ENCODE data around the gene GALNT18. TPM values are rescaled to one million over a fixed set of nuclear protein-coding genes. Genes with fewer than 3 reads are reported as not detected.

GALNT18 gene
- total and polyA plus RNA-seq, 4 donors = 2.1 to 11.0 (median 3.8) TPM

- H3K4me1 ChIP-seq (ENCODE audit: control insufficient read depth in 4 of 4, insufficient read depth in 4 of 4, low read length in 3 of 4) = peaks cover 0 to 3% (median 0%) of the 10 kb centered on the region in 4 donors
- no peak overlapping the region for H3K4me3 ChIP-seq (ENCODE audit: low read depth in 1 of 3, low read length in 3 of 3)
- WGBS = 92% methylated on average over 4 of the region's 4 CpGs
- no peaks in the 10 kb centered on the region for H3K36me3 ChIP-seq (ENCODE audit: control insufficient read depth in 4 of 4, insufficient read depth in 3 of 4, low read depth in 1 of 4, low read length in 3 of 4)
- H3K27me3 ChIP-seq (ENCODE audit: control insufficient read depth in 4 of 4, insufficient read depth in 4 of 4, low read length in 3 of 4) = no peaks in the 10 kb centered on the region
- no peak for DNase-seq (ENCODE audit: low spot score)
- H3K9me3 ChIP-seq (ENCODE audit: control insufficient read depth in 4 of 4, low read length in 3 of 4) = no peaks in the 10 kb centered on the region
- TF ChIP-seq GABPA (IDR thresholded peaks at IDR 0.05 in 1 of 2, conservative IDR thresholded peaks at IDR 0.05 in 1 of 2) = no peak
- no peak for TF ChIP-seq HNF4A (conservative IDR thresholded peaks at IDR 0.05)
- TF ChIP-seq RXRA (IDR thresholded peaks at IDR 0.05) = no peak
- TF ChIP-seq, protein P1, sequence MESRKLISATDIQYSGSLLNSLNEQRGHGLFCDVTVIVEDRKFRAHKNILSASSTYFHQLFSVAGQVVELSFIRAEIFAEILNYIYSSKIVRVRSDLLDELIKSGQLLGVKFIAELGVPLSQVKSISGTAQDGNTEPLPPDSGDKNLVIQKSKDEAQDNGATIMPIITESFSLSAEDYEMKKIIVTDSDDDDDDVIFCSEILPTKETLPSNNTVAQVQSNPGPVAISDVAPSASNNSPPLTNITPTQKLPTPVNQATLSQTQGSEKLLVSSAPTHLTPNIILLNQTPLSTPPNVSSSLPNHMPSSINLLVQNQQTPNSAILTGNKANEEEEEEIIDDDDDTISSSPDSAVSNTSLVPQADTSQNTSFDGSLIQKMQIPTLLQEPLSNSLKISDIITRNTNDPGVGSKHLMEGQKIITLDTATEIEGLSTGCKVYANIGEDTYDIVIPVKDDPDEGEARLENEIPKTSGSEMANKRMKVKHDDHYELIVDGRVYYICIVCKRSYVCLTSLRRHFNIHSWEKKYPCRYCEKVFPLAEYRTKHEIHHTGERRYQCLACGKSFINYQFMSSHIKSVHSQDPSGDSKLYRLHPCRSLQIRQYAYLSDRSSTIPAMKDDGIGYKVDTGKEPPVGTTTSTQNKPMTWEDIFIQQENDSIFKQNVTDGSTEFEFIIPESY (IDR thresholded peaks at IDR 0.05) = no peak
- no peak for TF ChIP-seq TAF1 (conservative IDR thresholded peaks at IDR 0.05)
- TF ChIP-seq NR2F2 (IDR thresholded peaks at IDR 0.05) = no peak
- TF ChIP-seq FOXA1 (IDR thresholded peaks at IDR 0.05) = no peak
- TF ChIP-seq, protein P2, sequence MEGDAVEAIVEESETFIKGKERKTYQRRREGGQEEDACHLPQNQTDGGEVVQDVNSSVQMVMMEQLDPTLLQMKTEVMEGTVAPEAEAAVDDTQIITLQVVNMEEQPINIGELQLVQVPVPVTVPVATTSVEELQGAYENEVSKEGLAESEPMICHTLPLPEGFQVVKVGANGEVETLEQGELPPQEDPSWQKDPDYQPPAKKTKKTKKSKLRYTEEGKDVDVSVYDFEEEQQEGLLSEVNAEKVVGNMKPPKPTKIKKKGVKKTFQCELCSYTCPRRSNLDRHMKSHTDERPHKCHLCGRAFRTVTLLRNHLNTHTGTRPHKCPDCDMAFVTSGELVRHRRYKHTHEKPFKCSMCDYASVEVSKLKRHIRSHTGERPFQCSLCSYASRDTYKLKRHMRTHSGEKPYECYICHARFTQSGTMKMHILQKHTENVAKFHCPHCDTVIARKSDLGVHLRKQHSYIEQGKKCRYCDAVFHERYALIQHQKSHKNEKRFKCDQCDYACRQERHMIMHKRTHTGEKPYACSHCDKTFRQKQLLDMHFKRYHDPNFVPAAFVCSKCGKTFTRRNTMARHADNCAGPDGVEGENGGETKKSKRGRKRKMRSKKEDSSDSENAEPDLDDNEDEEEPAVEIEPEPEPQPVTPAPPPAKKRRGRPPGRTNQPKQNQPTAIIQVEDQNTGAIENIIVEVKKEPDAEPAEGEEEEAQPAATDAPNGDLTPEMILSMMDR (IDR thresholded peaks at IDR 0.05; ENCODE audit: low read depth, low read length, missing input control) = no peak
- TF ChIP-seq RAD21 (IDR thresholded peaks at IDR 0.05) = no peak
- TF ChIP-seq EGR1 (IDR thresholded peaks at IDR 0.05; ENCODE audit: low read depth in 2 of 2) = no peak
- TF ChIP-seq HNF4G (IDR thresholded peaks at IDR 0.05) = no peak
- no peak for TF ChIP-seq YY1 (IDR thresholded peaks at IDR 0.05)
- TF ChIP-seq JUND (IDR thresholded peaks at IDR 0.05) = no peak
- no peak overlapping the region for H3K9ac ChIP-seq (ENCODE audit: low read depth in 1 of 2, low read length in 2 of 2)
- no peak overlapping the region for H3K27ac ChIP-seq (ENCODE audit: low read depth in 1 of 2, low read length in 2 of 2)
Measured at GRCh38 chr11:11612439-11612838, 9.4 kb downstream of the GALNT18 start.

DNA sequence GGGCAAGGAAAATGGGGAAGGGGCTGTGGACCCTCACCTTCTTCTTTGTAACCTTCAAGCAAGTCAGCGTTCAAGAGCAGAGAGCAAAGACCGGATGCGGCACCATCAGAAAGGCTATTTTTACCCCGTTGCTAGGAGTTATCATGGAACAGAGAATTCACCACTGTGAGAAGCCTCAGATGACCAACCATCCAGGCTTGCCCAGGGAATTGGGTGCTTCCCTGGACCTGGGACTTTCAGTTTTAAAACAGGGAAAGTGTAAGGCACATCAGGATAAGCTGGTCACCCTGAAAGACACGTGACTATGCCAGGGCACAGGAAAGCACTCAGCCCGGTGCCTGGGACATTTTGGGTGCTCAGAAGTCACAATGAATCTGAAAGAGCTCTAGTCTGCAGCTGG is 10.4 kb downstream of the GALNT18 start:
- no peaks in the 10 kb centered on the region for H3K36me3 ChIP-seq (ENCODE audit: control insufficient read depth in 4 of 4, insufficient read depth in 3 of 4, low read depth in 1 of 4, low read length in 3 of 4)
- peaks cover 0 to 3% (median 0%) of the 10 kb centered on the region in 4 donors for H3K4me1 ChIP-seq (ENCODE audit: control insufficient read depth in 4 of 4, insufficient read depth in 4 of 4, low read length in 3 of 4)
- H3K4me3 ChIP-seq (ENCODE audit: low read depth in 1 of 3, low read length in 3 of 3) = no peak overlapping the region
- TF ChIP-seq, protein P3, sequence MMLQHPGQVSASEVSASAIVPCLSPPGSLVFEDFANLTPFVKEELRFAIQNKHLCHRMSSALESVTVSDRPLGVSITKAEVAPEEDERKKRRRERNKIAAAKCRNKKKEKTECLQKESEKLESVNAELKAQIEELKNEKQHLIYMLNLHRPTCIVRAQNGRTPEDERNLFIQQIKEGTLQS (IDR thresholded peaks at IDR 0.05) = no peak
- TF ChIP-seq RAD21 (IDR thresholded peaks at IDR 0.05) = no peak
- TF ChIP-seq GABPA (IDR thresholded peaks at IDR 0.05 in 1 of 2, conservative IDR thresholded peaks at IDR 0.05 in 1 of 2) = no peak
- TF ChIP-seq, protein P1 (IDR thresholded peaks at IDR 0.05) = no peak
- TF ChIP-seq HNF4G (IDR thresholded peaks at IDR 0.05) = no peak
- TF ChIP-seq SP1 (IDR thresholded peaks at IDR 0.05) = no peak
- no peak for TF ChIP-seq EGR1 (IDR thresholded peaks at IDR 0.05; ENCODE audit: low read depth in 2 of 2)
- no peak for TF ChIP-seq FOXA2 (IDR thresholded peaks at IDR 0.05)
- no peak for TF ChIP-seq NR2F2 (IDR thresholded peaks at IDR 0.05)
- TF ChIP-seq HNF4A (conservative IDR thresholded peaks at IDR 0.05) = no peak
- no peak for TF ChIP-seq JUND (IDR thresholded peaks at IDR 0.05)
- whole genome bisulfite sequencing = 81% methylated on average over 6 of the region's 6 CpGs
- no peaks in the 10 kb centered on the region for H3K9me3 ChIP-seq (ENCODE audit: control insufficient read depth in 4 of 4, low read length in 3 of 4)
- H3K27me3 ChIP-seq (ENCODE audit: control insufficient read depth in 4 of 4, insufficient read depth in 4 of 4, low read length in 3 of 4) = no peaks in the 10 kb centered on the region
- DNase-seq (ENCODE audit: low spot score) = no peak
- no peak overlapping the region for H3K27ac ChIP-seq (ENCODE audit: low read depth in 1 of 2, low read length in 2 of 2)
- H3K9ac ChIP-seq (ENCODE audit: low read depth in 1 of 2, low read length in 2 of 2) = no peak overlapping the region

Data from liver (tissue), 9 donors.